ENCODE measurements around the gene AUNIP. TPM values are rescaled to one million over a fixed set of nuclear protein-coding genes. Genes with fewer than 3 reads are reported as not detected.
A peak's percentile ranks its signal among the peaks of the same experiment; 100 is the strongest.

AUNIP gene
- total and polyA plus RNA-seq, 3 experiments from 2014 or later, result 7.3 to 7.4 TPM; not detected in 1

GRCh38 chr1:25793585-25794170, 65.6 kb downstream of the AUNIP start:
- Mint-ChIP-seq H3K4me3 (no peak overlapping the region), H3K4me1 (peaks cover 29 to 38% (median 32%) of the 10 kb centered on the region in 3 donors)

GRCh38 chr1:25792115-25792514, 67.1 kb downstream of the AUNIP start:
- peaks cover 17 to 22% (median 17%) of the 10 kb centered on the region in 3 donors for H3K4me1 Mint-ChIP-seq
- H3K36me3 Mint-ChIP-seq, result peaks cover 0 to 9% (median 4%) of the 10 kb centered on the region in 3 donors
- ChIA-PET POLR2A (no interaction called here), CTCF (interaction anchor here (1.1 to 2.3 kb wide), 2 partner anchors 47 to 173 kb away, joined by 3 to 7 read pairs; no protein-coding TSS in a partner anchor)
- peak overlapping the region in 1 of 8 donors; percentile 70 for H3K27ac Mint-ChIP-seq
- no peak overlapping the region for H3K4me3 Mint-ChIP-seq
- Histone ChIP-seq H3K9me3 (ENCODE audit: low read length) (no peaks in the 10 kb centered on the region), H3K27me3 (ENCODE audit: insufficient read depth, low read length, poor library complexity, severe bottlenecking) (no peaks in the 10 kb centered on the region), H3K36me3 (ENCODE audit: insufficient read depth, low read length) (no peaks in the 10 kb centered on the region), H3K4me3 (ENCODE audit: low read length) (no peak overlapping the region), H3K27ac (ENCODE audit: low read depth, low read length) (no peak overlapping the region), H3K4me1 (ENCODE audit: insufficient read depth, low read length) (peaks cover 18% of the 10 kb centered on the region)
- H3K27me3 Mint-ChIP-seq, result peaks cover 0 to 2% of the 10 kb centered on the region in 2 donors
- H3K9me3 Mint-ChIP-seq, result no peaks in the 10 kb centered on the region
- DNase-seq, result no peak

More at GRCh38 chr1:25793585-25794170, 65.6 kb downstream of the AUNIP start:
- Mint-ChIP-seq H3K27me3 (peaks cover 0 to 3% of the 10 kb centered on the region in 2 donors), H3K36me3 (peaks cover 0 to 4% (median 2%) of the 10 kb centered on the region in 3 donors), H3K9me3 (no peaks in the 10 kb centered on the region), H3K27ac (peak overlapping the region in 5 of 8 donors; percentile 1 to 83 (median 41))
- H3K9me3 ChIP-seq (ENCODE audit: low read length), result no peaks in the 10 kb centered on the region
- peaks cover 31% of the 10 kb centered on the region for H3K4me1 ChIP-seq (ENCODE audit: insufficient read depth, low read length)
- DNase-seq, result no peak
- no peak overlapping the region for H3K4me3 ChIP-seq (ENCODE audit: low read length)
- no peaks in the 10 kb centered on the region for H3K36me3 ChIP-seq (ENCODE audit: insufficient read depth, low read length)
- CTCF ChIA-PET, result interaction anchor here (1.1 to 2.3 kb wide), 4 partner anchors 19 to 186 kb away, joined by 3 to 7 read pairs (median 4); no protein-coding TSS in a partner anchor
- H3K27me3 ChIP-seq (ENCODE audit: insufficient read depth, low read length, poor library complexity, severe bottlenecking), result no peaks in the 10 kb centered on the region
- POLR2A ChIA-PET, result interaction anchor here (0.7 kb wide), 1 partner anchor 362 kb away, joined by 5 read pairs; no protein-coding TSS in a partner anchor
- H3K27ac ChIP-seq (ENCODE audit: low read depth, low read length), result no peak overlapping the region

- Histone ChIP-seq H3K36me3 (ENCODE audit: insufficient read depth, low read length) (no peaks in the 10 kb centered on the region), H3K27me3 (ENCODE audit: insufficient read depth, low read length, poor library complexity, severe bottlenecking) (no peaks in the 10 kb centered on the region), H3K4me3 (ENCODE audit: low read length) (no peak overlapping the region), H3K9me3 (ENCODE audit: low read length) (no peaks in the 10 kb centered on the region), H3K27ac (ENCODE audit: low read depth, low read length) (no peak overlapping the region), H3K4me1 (ENCODE audit: insufficient read depth, low read length) (peaks cover 3% of the 10 kb centered on the region)
- ChIA-PET POLR2A (no interaction called here), CTCF (no interaction called here)
- Mint-ChIP-seq H3K36me3 (peaks cover 0 to 23% (median 4%) of the 10 kb centered on the region in 3 donors), H3K27me3 (no peaks in the 10 kb centered on the region), H3K27ac (peak overlapping the region in 3 of 8 donors; percentile 8 to 38 (median 29)), H3K4me3 (peak overlapping the region in 1 of 7 donors; percentile 15), H3K4me1 (peaks cover under 1 to 6% (median 2%) of the 10 kb centered on the region in 3 donors), H3K9me3 (no peaks in the 10 kb centered on the region)
- DNase-seq, result no peak
These were observed 68.8 kb downstream of the AUNIP start for GRCh38 chr1:25790472-25790871.

GRCh38 chr1:25787760-25788166, 71.5 kb downstream of the AUNIP start:
- no peak overlapping the region for H3K4me3 ChIP-seq (ENCODE audit: low read length)
- H3K36me3 ChIP-seq (ENCODE audit: insufficient read depth, low read length), result peaks cover 6% of the 10 kb centered on the region
- H3K27ac ChIP-seq (ENCODE audit: low read depth, low read length), result no peak overlapping the region
- no peak for DNase-seq
- no peak overlapping the region for H3K27ac Mint-ChIP-seq
- no peaks in the 10 kb centered on the region for H3K4me1 Mint-ChIP-seq
- no peaks in the 10 kb centered on the region for H3K27me3 ChIP-seq (ENCODE audit: insufficient read depth, low read length, poor library complexity, severe bottlenecking)
- peaks cover 0 to 46% (median 13%) of the 10 kb centered on the region in 3 donors for H3K36me3 Mint-ChIP-seq
- POLR2A ChIA-PET, result no interaction called here
- no peaks in the 10 kb centered on the region for H3K9me3 Mint-ChIP-seq
- no peaks in the 10 kb centered on the region for H3K27me3 Mint-ChIP-seq
- peaks cover 7% of the 10 kb centered on the region for H3K4me1 ChIP-seq (ENCODE audit: insufficient read depth, low read length)
- H3K4me3 Mint-ChIP-seq, result no peak overlapping the region
- CTCF ChIA-PET, result interaction anchor here (2.1 kb wide), 1 partner anchor 8 kb away, joined by 5 read pairs; no protein-coding TSS in a partner anchor
- H3K9me3 ChIP-seq (ENCODE audit: low read length), result no peaks in the 10 kb centered on the region

- no peak overlapping the region for H3K4me3 ChIP-seq (ENCODE audit: low read length)
- no peak overlapping the region for H3K27ac ChIP-seq (ENCODE audit: low read depth, low read length)
- Mint-ChIP-seq H3K4me3 (no peak overlapping the region), H3K27me3 (no peaks in the 10 kb centered on the region), H3K4me1 (no peaks in the 10 kb centered on the region), H3K36me3 (peaks cover 0 to 50% (median 13%) of the 10 kb centered on the region in 3 donors), H3K27ac (peak overlapping the region in 2 of 8 donors; percentile 43 to 66), H3K9me3 (no peaks in the 10 kb centered on the region)
- H3K9me3 ChIP-seq (ENCODE audit: low read length), result no peaks in the 10 kb centered on the region
- no peak for DNase-seq
- H3K27me3 ChIP-seq (ENCODE audit: insufficient read depth, low read length, poor library complexity, severe bottlenecking), result no peaks in the 10 kb centered on the region
- CTCF ChIA-PET, result interaction anchor here (2.1 kb wide), 1 partner anchor 9 kb away, joined by 5 read pairs; no protein-coding TSS in a partner anchor
- peaks cover 6% of the 10 kb centered on the region for H3K36me3 ChIP-seq (ENCODE audit: insufficient read depth, low read length)
- POLR2A ChIA-PET, result no interaction called here
- peaks cover 8% of the 10 kb centered on the region for H3K4me1 ChIP-seq (ENCODE audit: insufficient read depth, low read length)
These were observed 72.1 kb downstream of the AUNIP start for GRCh38 chr1:25786887-25787759.

- Histone ChIP-seq H3K27me3 (ENCODE audit: insufficient read depth, low read length, poor library complexity, severe bottlenecking) (no peaks in the 10 kb centered on the region), H3K9me3 (ENCODE audit: low read length) (no peaks in the 10 kb centered on the region), H3K36me3 (ENCODE audit: insufficient read depth, low read length) (peaks cover 6% of the 10 kb centered on the region), H3K27ac (ENCODE audit: low read depth, low read length) (no peak overlapping the region), H3K4me3 (ENCODE audit: low read length) (no peak overlapping the region), H3K4me1 (ENCODE audit: insufficient read depth, low read length) (peaks cover 8% of the 10 kb centered on the region)
- peaks cover 0 to 51% (median 9%) of the 10 kb centered on the region in 3 donors for H3K36me3 Mint-ChIP-seq
- H3K4me3 Mint-ChIP-seq, result no peak overlapping the region
- H3K27me3 Mint-ChIP-seq, result no peaks in the 10 kb centered on the region
- H3K4me1 Mint-ChIP-seq, result no peaks in the 10 kb centered on the region
- CTCF ChIA-PET, result interaction anchor here (0.8 kb wide), 1 partner anchor 11 kb away, joined by 3 read pairs; no protein-coding TSS in a partner anchor
- no peak overlapping the region for H3K27ac Mint-ChIP-seq
- no peak for DNase-seq
- no peaks in the 10 kb centered on the region for H3K9me3 Mint-ChIP-seq
- POLR2A ChIA-PET, result no interaction called here
These were observed 73.8 kb downstream of the AUNIP start for GRCh38 chr1:25785333-25786067.

- Mint-ChIP-seq H3K27ac (peak overlapping the region in 1 of 8 donors; percentile 61), H3K36me3 (peaks cover 0 to 49% (median 9%) of the 10 kb centered on the region in 3 donors), H3K4me3 (no peak overlapping the region), H3K9me3 (no peaks in the 10 kb centered on the region), H3K4me1 (no peaks in the 10 kb centered on the region), H3K27me3 (no peaks in the 10 kb centered on the region)
- ChIA-PET CTCF (no interaction called here), POLR2A (no interaction called here)
- no peaks in the 10 kb centered on the region for H3K9me3 ChIP-seq (ENCODE audit: low read length)
- H3K4me1 ChIP-seq (ENCODE audit: insufficient read depth, low read length), result peaks cover 10% of the 10 kb centered on the region
- H3K36me3 ChIP-seq (ENCODE audit: insufficient read depth, low read length), result peaks cover 6% of the 10 kb centered on the region
- no peak for DNase-seq
- no peaks in the 10 kb centered on the region for H3K27me3 ChIP-seq (ENCODE audit: insufficient read depth, low read length, poor library complexity, severe bottlenecking)
- no peak overlapping the region for H3K4me3 ChIP-seq (ENCODE audit: low read length)
- H3K27ac ChIP-seq (ENCODE audit: low read depth, low read length), result no peak overlapping the region
These were observed 74.6 kb downstream of the AUNIP start for GRCh38 chr1:25784575-25785051.

Data from CD8-positive, alpha-beta memory T cell (primary cell).